Measurements from ENCODE around the gene ADAMTS17. TPM values are rescaled to one million over a fixed set of nuclear protein-coding genes. Genes with fewer than 3 reads are reported as not detected.

The ADAMTS17 gene
- total RNA-seq, 4 donors from 2014 or later, result 7.2 to 15.1 (median 8.9) TPM

- H3K27me3 ChIP-seq, result no peaks in the 10 kb centered on the region
- H3K27ac ChIP-seq, result peak overlapping the region in 1 of 4 donors; percentile 42
- H3K9me3 ChIP-seq, result no peaks in the 10 kb centered on the region
- peaks cover 0 to 18% (median 0%) of the 10 kb centered on the region in 4 donors for H3K4me1 ChIP-seq
- TF ChIP-seq POLR2A (IDR thresholded peaks at IDR 0.05) (no peak), CTCF (IDR thresholded peaks at IDR 0.05) (no peak)
- peak in 1 of 3 donors; percentile 34 for DNase-seq
- no peak overlapping the region for H3K4me3 ChIP-seq
- H3K36me3 ChIP-seq, result no peaks in the 10 kb centered on the region
Measured at GRCh38 chr15:100216182-100216581, 125.6 kb downstream of the ADAMTS17 start.

- H3K36me3 ChIP-seq, result no peaks in the 10 kb centered on the region
- peak in 1 of 3 donors; percentile 10 for DNase-seq
- no peak overlapping the region for H3K4me3 ChIP-seq
- no peaks in the 10 kb centered on the region for H3K27me3 ChIP-seq
- no peaks in the 10 kb centered on the region for H3K9me3 ChIP-seq
- TF ChIP-seq POLR2A (IDR thresholded peaks at IDR 0.05) (no peak), CTCF (IDR thresholded peaks at IDR 0.05) (no peak)
- peak overlapping the region in 1 of 4 donors; percentile 42 for H3K27ac ChIP-seq
- peaks cover 0 to 18% (median 0%) of the 10 kb centered on the region in 4 donors for H3K4me1 ChIP-seq
Measured at GRCh38 chr15:100215843-100216169, 126.0 kb downstream of the ADAMTS17 start.

- Histone ChIP-seq H3K27ac (peak overlapping the region in 1 of 4 donors; percentile 42), H3K4me1 (peaks cover 0 to 18% (median 0%) of the 10 kb centered on the region in 4 donors)
- TF ChIP-seq POLR2A (IDR thresholded peaks at IDR 0.05) (no peak), CTCF (IDR thresholded peaks at IDR 0.05) (no peak)
Measured at GRCh38 chr15:100215031-100215842, 126.5 kb downstream of the ADAMTS17 start.

GRCh38 chr15:100211855-100212850 is 129.6 kb downstream of the ADAMTS17 start:
- Histone ChIP-seq H3K27me3 (no peaks in the 10 kb centered on the region), H3K4me1 (peaks cover 0 to 18% (median 0%) of the 10 kb centered on the region in 4 donors), H3K27ac (peak overlapping the region in 2 of 4 donors; percentile 53 to 65), H3K9me3 (no peaks in the 10 kb centered on the region), H3K36me3 (no peaks in the 10 kb centered on the region), H3K4me3 (peak overlapping the region in 1 of 4 donors; percentile 26)
- peak in 2 of 3 donors; percentile 71 to 82 for DNase-seq
- TF ChIP-seq CTCF (IDR thresholded peaks at IDR 0.05), result no peak
- TF ChIP-seq POLR2A (IDR thresholded peaks at IDR 0.05), result no peak

More at GRCh38 chr15:100215031-100215842, 126.5 kb downstream of the ADAMTS17 start:
- Histone ChIP-seq H3K36me3 (no peaks in the 10 kb centered on the region), H3K9me3 (no peaks in the 10 kb centered on the region), H3K4me3 (no peak overlapping the region), H3K27me3 (no peaks in the 10 kb centered on the region)
- peak in 1 of 3 donors; percentile 21 for DNase-seq

- Histone ChIP-seq H3K4me1 (peaks cover 0 to 28% (median 0%) of the 10 kb centered on the region in 4 donors), H3K9me3 (no peaks in the 10 kb centered on the region), H3K27me3 (no peaks in the 10 kb centered on the region), H3K36me3 (no peaks in the 10 kb centered on the region), H3K27ac (no peak overlapping the region), H3K4me3 (no peak overlapping the region)
- peak in 1 of 3 donors; percentile 9 for DNase-seq
- no peak for TF ChIP-seq CTCF (IDR thresholded peaks at IDR 0.05)
- TF ChIP-seq POLR2A (IDR thresholded peaks at IDR 0.05), result no peak
Measured at GRCh38 chr15:100210338-100210737, 131.4 kb downstream of the ADAMTS17 start.
